H1 (cell line): ENCODE measurements around the gene GPR39. TPM values are rescaled to one million over a fixed set of nuclear protein-coding genes. Genes with fewer than 3 reads are reported as not detected.

Experiments
- CTCF ChIA-PET: fragments of 300-600 bp; sonication (Branson Sonifier 250); formaldehyde crosslinking; loops from one replicate; lab custom pipeline; 2021; ENCODE audit not compliant: partially characterized antibody; lab: Charles Lee
- POLR2A ChIA-PET: fragments of 300-600 bp; sonication (Branson Sonifier 250); formaldehyde crosslinking; loops from one replicate; lab custom pipeline; 2021; ENCODE audit warnings: inconsistent platforms; ENCODE audit not compliant: partially characterized antibody; lab: Charles Lee
- DNase-seq, 2 experiments: peaks; one replicate each; pipeline versions ENCODE4 v3.0.0 to v3.0.0-alpha.2; 2010 to 2022; ENCODE audit warnings: low spot score in 2 of 2, low read depth in 1 of 2, mixed read lengths in 1 of 2
- FAIRE-seq: peaks from 2 replicates; lab custom pipeline; 2011; peaks lifted over from hg19 to GRCh38; lab: Jason Lieb, UNC
- H2AFZ ChIP-seq: 2 replicates; pipeline ENCODE4 v1.8.1; 2012; ENCODE audit warnings: low read length, inconsistent platforms
- H2AK5ac ChIP-seq: 2 replicates; pipeline ENCODE4 v1.6.1; 2013; ENCODE audit warnings: low read depth, low read length
- H2BK120ac ChIP-seq: replicated peaks from 2 replicates; pipeline ENCODE3; 2013; ENCODE audit warnings: low read depth, low read length, inconsistent platforms
- H2BK12ac ChIP-seq: 2 replicates; pipeline ENCODE4 v1.6.1; 2013; ENCODE audit warnings: low read depth, low read length
- H2BK15ac ChIP-seq: 2 replicates; pipeline ENCODE4 v1.6.1; 2013; ENCODE audit warnings: low read length
- H2BK20ac ChIP-seq: 2 replicates; pipeline ENCODE4 v1.6.1; 2013; ENCODE audit warnings: low read length
- H2BK5ac ChIP-seq: 2 replicates; pipeline ENCODE4 v1.6.1; 2013; ENCODE audit warnings: low read depth, low read length
- H3K14ac ChIP-seq: 2 replicates; pipeline ENCODE4 v1.6.1; 2013; ENCODE audit warnings: inconsistent platforms; ENCODE audit not compliant: insufficient read length
- H3K18ac ChIP-seq: 2 replicates; pipeline ENCODE4 v1.6.1; 2013; ENCODE audit warnings: low read length; ENCODE audit errors: extremely low read depth
- H3K23ac ChIP-seq: 2 replicates; pipeline ENCODE4 v1.6.1; 2013; ENCODE audit warnings: inconsistent platforms; ENCODE audit not compliant: insufficient read length
- H3K23me2 ChIP-seq: 2 replicates; pipeline ENCODE4 v1.6.1; 2013; ENCODE audit warnings: low read depth, low read length
- H3K27ac ChIP-seq: 2 replicates; pipeline ENCODE4 v1.6.1; 2011; ENCODE audit warnings: low read depth, low read length, inconsistent platforms
- H3K27me3 ChIP-seq, 4 experiments: replicated peaks in 1 of 4; 1 replicate in 1 of 4; 2 replicates in 3 of 4; pipeline versions ENCODE4 v1.6.1 to v1.8.1; 2011 to 2013; ENCODE audit warnings: low read length in 3 of 4, mild to moderate bottlenecking in 3 of 4, inconsistent platforms in 2 of 4, mixed read lengths in 2 of 4, moderate library complexity in 1 of 4; ENCODE audit not compliant: control insufficient read depth in 3 of 4, insufficient read depth in 3 of 4; ENCODE audit errors: extremely low read depth in 1 of 4
- H3K36me3 ChIP-seq, 4 experiments: 2 replicates each; pipeline versions ENCODE4 v1.6.1 to v1.8.1; 2011 to 2013; ENCODE audit warnings: mild to moderate bottlenecking in 4 of 4, low read length in 3 of 4, moderate library complexity in 2 of 4, control low read depth in 1 of 4, inconsistent platforms in 1 of 4; ENCODE audit not compliant: insufficient read depth in 4 of 4, control insufficient read depth in 2 of 4
- H3K4ac ChIP-seq: replicated peaks from 2 replicates; pipeline ENCODE3; 2013; ENCODE audit warnings: low read length, low read depth, mixed read lengths, inconsistent platforms; ENCODE audit not compliant: insufficient read length
- H3K4me1 ChIP-seq, 4 experiments: replicated peaks in 1 of 4; 1 replicate in 1 of 4; 2 replicates in 3 of 4; pipeline versions ENCODE4 v1.6.1 to v1.8.1; 2011 to 2013; ENCODE audit warnings: low read length in 3 of 4, inconsistent platforms in 2 of 4, mixed read lengths in 1 of 4; ENCODE audit not compliant: insufficient read depth in 4 of 4, control insufficient read depth in 3 of 4
- H3K4me2 ChIP-seq, 2 experiments: 2 replicates each; pipeline versions ENCODE4 v1.6.1 to v1.8.1; 2011 to 2013; ENCODE audit warnings: low read depth in 2 of 2, low read length in 2 of 2, control low read depth in 1 of 2, inconsistent platforms in 1 of 2, mild to moderate bottlenecking in 1 of 2; ENCODE audit not compliant: insufficient read depth in 1 of 2
- H3K4me3 ChIP-seq, 4 experiments: fragments of 200-600, 300-600 bp in 1 of 4; sonication (generic), shearing (Covaris generic), sonication (Bioruptor Twin) in 1 of 4; 2 replicates each; pipeline versions ENCODE4 v1.5.1 to v1.8.1; 2011 to 2016; ENCODE audit warnings: low read length in 4 of 4, low read depth in 3 of 4, control low read depth in 2 of 4, inconsistent platforms in 2 of 4, mild to moderate bottlenecking in 2 of 4, mixed read lengths in 1 of 4, moderate library complexity in 1 of 4; ENCODE audit not compliant: insufficient read depth in 2 of 4; ENCODE audit errors: extremely low read depth in 1 of 4
- H3K56ac ChIP-seq: replicated peaks from 2 replicates; pipeline ENCODE3; 2013; ENCODE audit warnings: low read depth, mild to moderate bottlenecking, mixed read lengths, low read length, inconsistent platforms; ENCODE audit not compliant: insufficient read length
- H3K79me1 ChIP-seq: 2 replicates; pipeline ENCODE4 v1.6.1; 2013; ENCODE audit warnings: low read depth, low read length, control low read depth
- H3K79me2 ChIP-seq, 2 experiments: 2 replicates each; pipeline versions ENCODE4 v1.6.1 to v1.8.1; 2012 to 2013; ENCODE audit warnings: low read length in 2 of 2, mild to moderate bottlenecking in 2 of 2, inconsistent platforms in 1 of 2; ENCODE audit not compliant: insufficient read depth in 2 of 2, control insufficient read depth in 1 of 2
- H3K9ac ChIP-seq, 4 experiments: replicated peaks in 1 of 4; 1 replicate in 1 of 4; 2 replicates in 3 of 4; pipeline versions ENCODE4 v1.6.1 to v1.8.1; 2011 to 2013; ENCODE audit warnings: low read depth in 3 of 4, low read length in 3 of 4, control low read depth in 2 of 4, mild to moderate bottlenecking in 2 of 4, moderate library complexity in 2 of 4, inconsistent platforms in 1 of 4; ENCODE audit errors: extremely low read depth in 1 of 4
- H3K9me3 ChIP-seq, 2 experiments: 2 replicates each; pipeline versions ENCODE4 v1.6.1 to v1.8.1; 2012 to 2013; ENCODE audit warnings: mild to moderate bottlenecking in 2 of 2, moderate library complexity in 2 of 2, control low read depth in 1 of 2, inconsistent platforms in 1 of 2, low read depth in 1 of 2, low read length in 1 of 2, mixed read lengths in 1 of 2; ENCODE audit not compliant: insufficient read depth in 2 of 2
- H4K20me1 ChIP-seq, 2 experiments: replicated peaks in 1 of 2; 2 replicates each; pipeline versions ENCODE3 to v1.8.1; 2011 to 2013; ENCODE audit warnings: inconsistent platforms in 2 of 2, low read length in 2 of 2, mild to moderate bottlenecking in 1 of 2; ENCODE audit not compliant: insufficient read depth in 2 of 2, control insufficient read depth in 1 of 2
- H4K5ac ChIP-seq: 2 replicates; pipeline ENCODE4 v1.6.1; 2013; ENCODE audit warnings: low read length, low read depth, mixed read lengths, inconsistent platforms; ENCODE audit not compliant: insufficient read length
- H4K8ac ChIP-seq: 2 replicates; pipeline ENCODE4 v1.8.0; 2013; ENCODE audit warnings: mild to moderate bottlenecking, moderate library complexity, low read length, inconsistent platforms; ENCODE audit not compliant: insufficient read depth; ENCODE audit errors: extremely low read depth
- H4K91ac ChIP-seq: replicated peaks from 2 replicates; pipeline ENCODE3; 2013; ENCODE audit warnings: low read length, mixed read lengths, inconsistent platforms; ENCODE audit not compliant: insufficient read length
- ATF2 ChIP-seq: IDR thresholded peaks from 2 replicates; pipeline ENCODE4 v1.6.1; 2012; ENCODE audit warnings: low read length, inconsistent platforms
- BCL11A ChIP-seq, 2 experiments: IDR thresholded peaks; one replicate each; pipeline ENCODE4 v1.6.1; 2011; ENCODE audit warnings: low read depth in 2 of 2, low read length in 2 of 2, mild to moderate bottlenecking in 2 of 2
- CBX5 ChIP-seq: fragments of 300-800, 300-1000 bp; sonication (generic); IDR thresholded peaks from 2 replicates; pipeline ENCODE4 v1.7.1; 2016; ENCODE audit warnings: antibody characterized with exemption, low read length, low read depth
- CHD2 ChIP-seq: IDR thresholded peaks from 2 replicates; pipeline ENCODE4 v1.6.1; 2012; ENCODE audit warnings: low read length, improper control_type of control experiment
- EGR1 ChIP-seq: IDR thresholded peaks from 2 replicates; pipeline ENCODE4 v1.6.1; 2011; ENCODE audit warnings: low read depth, low read length, borderline replicate concordance
- JUND ChIP-seq: IDR thresholded peaks from 2 replicates; pipeline ENCODE4 v1.6.1; 2011; ENCODE audit warnings: mild to moderate bottlenecking, improper control_type of control experiment, low read length
- KDM1A ChIP-seq: fragments of 200-600, 300-600 bp; sonication (generic); IDR thresholded peaks from 2 replicates; pipeline ENCODE4 v1.7.1; 2016; ENCODE audit warnings: mild to moderate bottlenecking, low read length, borderline replicate concordance
- KDM5A ChIP-seq: fragments of 200-600 bp; IDR thresholded peaks from 2 replicates; pipeline ENCODE4 v1.7.1; 2012; ENCODE audit warnings: mild to moderate bottlenecking, low read length, inconsistent platforms, mixed read lengths
- MAFK ChIP-seq: IDR thresholded peaks from 2 replicates; pipeline ENCODE4 v1.6.1; 2012; ENCODE audit warnings: low read depth, mild to moderate bottlenecking, improper control_type of control experiment, low read length
- NRF1 ChIP-seq: IDR thresholded peaks from 2 replicates; pipeline ENCODE4 v1.6.1; 2011; ENCODE audit warnings: mild to moderate bottlenecking, low read depth, low read length, improper control_type of control experiment
- PHF8 ChIP-seq: fragments of 200-600 bp; sonication (generic); conservative IDR thresholded peaks from 2 replicates; pipeline ENCODE4 v1.7.1; 2012; ENCODE audit warnings: low read depth, mild to moderate bottlenecking, inconsistent platforms, low read length, moderate library complexity
- RFX5 ChIP-seq: IDR thresholded peaks from 2 replicates; pipeline ENCODE4 v1.6.1; 2011; ENCODE audit warnings: low read depth, low read length, improper control_type of control experiment, borderline replicate concordance
- SP1 ChIP-seq: IDR thresholded peaks from 2 replicates; pipeline ENCODE4 v1.6.1; 2011; ENCODE audit warnings: low read depth, low read length
- SUZ12 ChIP-seq: fragments of 200-600 bp; sonication (generic); IDR thresholded peaks from 2 replicates; pipeline ENCODE4 v1.6.1; 2012; ENCODE audit warnings: mild to moderate bottlenecking, inconsistent platforms, low read length, moderate library complexity, mixed read lengths
- YY1 ChIP-seq: IDR thresholded peaks from 2 replicates; pipeline ENCODE4 v1.6.1; 2011; ENCODE audit warnings: low read depth, mild to moderate bottlenecking, low read length
- WGBS, 2 experiments: shearing (Covaris generic) in 1 of 2; methylation state at CpG; one replicate each; pipeline versions ENCODE4 v1.1.6 to v1.1.7; 2013 to 2015; ENCODE audit warnings: low lambda C conversion rate in 2 of 2, mixed read lengths in 2 of 2, inconsistent platforms in 1 of 2, low coverage in 1 of 2, missing lambda C conversion rate in 1 of 2; ENCODE audit not compliant: insufficient replicate concordance in 2 of 2, insufficient coverage in 1 of 2, insufficient read length in 1 of 2; ENCODE audit errors: extremely low coverage in 1 of 2, missing lambda C conversion rate in 1 of 2; 5-methylcytosine and 5-hydroxymethylcytosine counted together
- polyA plus RNA-seq, 7 experiments: library from polyadenylated mRNA; depleted of rRNA in 3 of 7; stranded (reverse) in 5 of 7; unstranded in 2 of 7; fragments of >200 nt in 5 of 7; fragments of 200-250 nt in 2 of 7; gene quantifications; 1 replicate in 5 of 7; 2 replicates in 1 of 7; 4 replicates in 1 of 7; pipeline versions ENCODE4 v1.2.1 to v1.2.3, GENCODE V29; 2011 to 2013; ENCODE audit warnings: missing spikeins in 2 of 7, mixed read lengths in 2 of 7
- total RNA-seq: library from RNA; stranded (reverse); fragmentation: NEBNext Ultra II Directional; extraction: Animal tissue kit (Norgen Biotek cat#: 25700); gene quantifications from 2 replicates; pipeline ENCODE4 v1.2.1, GENCODE V29; 2021

The GPR39 gene
- total and polyA plus RNA-seq, 2 of the 8 experiments (the other 6 are each of a cell fraction or from before 2014, with no cell fraction given), result 0.63 to 2.7 TPM

GRCh38 chr2:132470746-132471145, 54.1 kb downstream of the GPR39 start:
- Histone ChIP-seq H4K5ac (no peak overlapping the region), H3K4ac (no peak overlapping the region), H3K23ac (no peak overlapping the region), H3K9me3 (peaks cover 23 to 35% of the 10 kb centered on the region in 2 experiments), H3K27me3 (no peaks in the 10 kb centered on the region), H3K56ac (no peak overlapping the region), H4K20me1 (no peaks in the 10 kb centered on the region), H4K91ac (no peak overlapping the region), H3K9ac (no peak overlapping the region), H2BK120ac (no peak overlapping the region), H2AK5ac (no peak overlapping the region), H3K36me3 (no peaks in the 10 kb centered on the region), H3K27ac (no peak overlapping the region), H2BK20ac (no peak overlapping the region), H2BK15ac (no peak overlapping the region), H2BK5ac (no peak overlapping the region), H4K8ac (no peak overlapping the region), H3K4me1 (no peaks in the 10 kb centered on the region), H2BK12ac (no peak overlapping the region), H3K4me3 (no peak overlapping the region), H3K14ac (no peak overlapping the region), H3K79me1 (no peaks in the 10 kb centered on the region), H2AFZ (no peak overlapping the region), H3K18ac (no peak overlapping the region), H3K79me2 (no peaks in the 10 kb centered on the region), H3K23me2 (no peaks in the 10 kb centered on the region), H3K4me2 (no peak overlapping the region)
- no peak for TF ChIP-seq RFX5
- TF ChIP-seq BCL11A (IDR thresholded peaks at IDR 0.05; ENCODE audit: low read depth in 2 of 2, low read length in 2 of 2), result no peak
- TF ChIP-seq YY1, result no peak
- no peak for TF ChIP-seq SP1
- TF ChIP-seq CHD2, result no peak
- TF ChIP-seq KDM1A, result no peak
- TF ChIP-seq MAFK, result no peak
- TF ChIP-seq JUND, result no peak
- no peak for TF ChIP-seq SUZ12
- no peak for TF ChIP-seq CBX5
- no peak for TF ChIP-seq PHF8
- no peak for TF ChIP-seq EGR1
- no peak for TF ChIP-seq KDM5A
- TF ChIP-seq NRF1, result no peak
- no peak for TF ChIP-seq ATF2
- CTCF ChIA-PET, result no interaction called here
- POLR2A ChIA-PET, result no interaction called here
- 100% methylated on average over 2 of the region's 2 CpGs; no CpG with 5 or more reads in 1 of the 2 experiments for WGBS, 2 experiments
- DNase-seq (no peak), FAIRE-seq (no peak)
